ENCODE results near the gene SSTR5.

DNA sequence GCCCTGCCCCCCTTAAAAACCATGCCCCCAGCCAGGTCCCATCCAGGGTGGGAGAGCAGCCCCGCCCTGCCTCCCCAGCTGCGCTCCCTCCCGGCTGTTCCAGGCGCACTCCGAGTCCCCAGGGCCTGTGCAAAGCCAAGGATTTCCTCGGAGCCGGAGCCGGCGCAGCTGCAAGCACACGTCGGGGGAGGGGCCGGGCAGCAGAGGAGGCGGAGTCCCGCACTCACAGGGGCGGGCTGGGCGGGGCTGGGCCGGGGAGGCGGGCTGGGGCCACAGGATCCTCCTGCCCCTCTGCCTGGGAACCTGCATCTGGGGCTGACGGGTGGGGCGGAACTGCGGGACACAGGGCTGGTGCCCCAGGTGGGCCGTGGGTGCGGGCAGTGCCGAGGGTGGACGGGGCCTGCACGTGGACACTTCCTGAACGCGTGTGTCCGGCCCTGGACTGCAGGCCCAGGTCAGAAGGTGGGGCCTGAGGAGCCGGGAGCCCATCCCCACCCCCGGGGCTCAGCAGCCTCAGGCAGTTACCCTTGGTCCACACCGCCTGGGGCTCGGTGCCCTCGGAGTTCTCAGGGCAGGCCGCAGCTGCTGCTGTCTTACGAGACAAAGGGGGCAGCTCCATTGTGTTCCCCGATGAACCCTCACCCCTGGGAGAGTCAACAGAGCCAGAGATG lies 24.0 kb upstream of the SSTR5 start:
- TF ChIP-seq POLR2A (IDR thresholded peaks at IDR 0.05; ENCODE audit: low read length) (no peak), GATA1 (IDR thresholded peaks at IDR 0.05; ENCODE audit: low read depth, low read length) (no peak)

All from erythroblast (primary cell).